ENCODE measurements around the gene CHST15.
"Not testable (repeated sequence)": the region's sequence is repeated elsewhere in the genome, so short reads cannot be mapped to it uniquely, and the experiment has no call there.

Gene CHST15

DNA sequence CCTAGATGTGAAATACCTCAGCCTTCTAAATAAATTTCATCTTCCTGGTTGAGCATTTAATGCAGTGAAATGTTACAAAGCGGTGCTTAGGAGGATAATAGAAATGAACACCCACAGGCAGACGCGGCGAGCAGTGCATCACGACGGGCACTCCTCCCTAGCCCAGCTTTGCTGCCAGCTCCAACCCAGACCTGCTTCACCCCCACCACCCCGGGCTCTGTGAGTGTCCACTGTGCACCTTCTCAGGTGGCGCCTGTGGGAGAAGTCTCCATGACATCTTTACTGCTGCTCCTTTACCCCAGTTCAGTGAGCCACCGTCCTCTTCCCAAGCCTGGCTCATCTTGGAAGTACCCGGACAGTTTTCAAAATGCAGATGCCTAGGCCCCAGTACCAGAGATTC is 5.2 kb upstream of the CHST15 start:
- DNase-seq (ENCODE audit: low spot score), result no peak

DNA sequence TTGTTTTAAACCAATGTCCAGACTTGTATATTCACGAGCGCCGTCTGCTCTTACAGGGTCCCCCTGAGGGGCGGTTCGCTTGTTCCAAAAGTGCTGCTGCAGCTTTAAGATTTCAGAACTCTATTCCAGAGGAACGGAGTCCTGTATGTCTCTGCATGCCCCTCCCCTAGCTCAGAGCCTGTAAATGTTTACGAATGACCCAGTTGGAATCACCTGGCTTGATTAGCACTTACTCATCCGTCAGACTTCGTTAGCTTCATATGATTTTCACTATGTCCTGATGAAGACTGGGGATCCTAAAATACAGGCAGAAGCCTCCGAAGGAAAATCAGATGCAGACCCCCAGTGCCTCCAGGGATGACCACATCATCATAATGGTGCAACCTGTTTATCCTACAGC is 4.5 kb upstream of the CHST15 start:
- DNase-seq (ENCODE audit: low spot score), result no peak

DNA sequence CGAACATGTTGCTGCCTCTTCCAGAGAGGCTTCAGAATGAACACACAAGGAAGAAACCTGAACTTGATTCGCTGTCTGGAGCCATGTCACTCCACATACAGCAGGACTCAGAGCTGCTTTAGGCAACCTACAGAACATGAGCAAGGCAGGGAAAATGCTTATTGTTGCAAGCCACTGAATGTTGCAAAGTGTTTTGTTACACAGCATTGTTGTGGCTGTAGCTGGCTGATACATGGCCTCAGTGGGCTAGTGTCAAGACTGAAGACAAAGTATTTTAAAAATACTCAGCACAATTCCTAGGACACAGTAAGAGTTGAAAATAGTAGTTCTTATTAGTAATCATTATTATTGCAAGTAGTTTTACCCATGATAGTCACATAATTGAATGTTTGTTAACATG is 3.1 kb upstream of the CHST15 start:
- no peak for DNase-seq (ENCODE audit: low spot score)

GRCh38 chr10:124095801-124096200 is 2.4 kb upstream of the CHST15 start:
- not testable (repeated sequence) for DNase-seq (ENCODE audit: low spot score)

DNA sequence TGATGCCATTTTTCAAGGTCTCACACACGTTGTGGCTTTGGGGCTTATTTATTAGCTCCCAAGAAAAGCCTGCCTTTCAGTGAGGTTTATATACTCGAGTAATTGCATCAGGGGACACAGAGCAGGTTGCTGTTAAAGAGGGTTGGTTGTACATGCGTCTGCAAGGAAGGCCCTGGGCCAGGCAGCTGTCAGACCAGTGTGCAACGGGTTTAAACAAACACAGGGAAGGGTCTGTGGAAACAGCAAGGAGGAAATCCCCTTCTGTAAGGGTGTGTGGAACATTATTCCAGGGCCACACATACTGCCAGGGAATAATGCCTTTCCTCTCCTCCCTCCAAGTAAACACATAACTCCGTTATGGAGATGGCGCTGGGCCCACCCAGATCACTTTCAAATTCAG is 1.7 kb upstream of the CHST15 start:
- DNase-seq (ENCODE audit: low spot score), result no peak

DNA sequence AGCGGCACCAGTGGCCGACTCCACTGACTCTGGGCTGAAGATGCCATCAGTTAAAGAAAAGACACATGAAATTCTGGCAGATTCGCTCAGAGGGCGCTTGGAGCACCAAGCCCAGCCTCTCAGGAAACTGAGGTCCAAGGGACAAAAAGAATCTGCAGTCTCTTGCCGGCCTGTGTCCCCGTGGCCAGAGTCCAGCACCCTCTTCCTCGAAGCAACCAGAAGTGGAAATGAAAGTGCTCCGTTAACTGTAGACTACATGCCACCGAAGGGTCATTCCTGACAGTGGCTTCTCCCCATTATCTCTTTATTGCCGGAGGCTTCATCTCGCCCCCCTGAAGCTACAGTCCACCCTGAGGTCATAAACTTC is 1.0 kb upstream of the CHST15 start:
- DNase-seq (ENCODE audit: low spot score), result no peak

- not testable (repeated sequence) for DNase-seq (ENCODE audit: low spot score)
These were observed 498 bp upstream of the CHST15 start for GRCh38 chr10:124093774-124094418.

- DNase-seq (ENCODE audit: low spot score), result peak; percentile 42
These were observed 1.0 kb downstream of the CHST15 start for GRCh38 chr10:124092250-124092859.

GRCh38 chr10:124091646-124092249 is 1.6 kb downstream of the CHST15 start:
- peak; percentile 31 for DNase-seq (ENCODE audit: low spot score)

DNA sequence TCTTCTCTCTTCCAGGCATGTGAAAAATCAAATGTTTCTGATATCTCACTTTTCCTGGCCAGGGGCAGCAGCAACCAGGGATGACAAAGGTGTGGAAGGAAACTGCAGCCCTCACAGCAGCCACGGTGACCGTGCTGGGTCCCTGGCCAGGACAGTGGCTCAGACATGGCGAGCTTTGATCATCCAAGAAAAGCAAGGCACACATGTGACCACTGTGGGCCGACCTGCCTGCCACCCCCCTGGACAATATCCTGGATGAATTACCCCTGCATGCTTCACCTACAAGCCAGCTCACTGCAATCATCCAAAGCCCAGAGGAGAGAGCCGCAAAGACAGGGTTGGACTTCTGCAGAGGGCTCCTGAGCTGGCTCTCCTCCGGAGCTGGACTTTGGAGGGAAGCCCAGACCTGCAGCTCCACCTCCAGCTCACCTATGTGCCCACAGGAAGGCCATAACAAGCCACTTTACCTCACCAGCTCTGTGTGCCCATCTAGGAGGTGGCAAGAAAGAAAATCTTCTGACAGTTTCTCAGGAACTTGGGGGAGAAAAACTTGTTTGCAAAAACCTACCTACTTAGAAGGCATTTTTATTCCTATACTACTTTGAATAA is 2.7 kb downstream of the CHST15 start:
- no peak for DNase-seq (ENCODE audit: low spot score)

- DNase-seq (ENCODE audit: low spot score), result no peak
These were observed 3.5 kb downstream of the CHST15 start for GRCh38 chr10:124089859-124090258.

DNA sequence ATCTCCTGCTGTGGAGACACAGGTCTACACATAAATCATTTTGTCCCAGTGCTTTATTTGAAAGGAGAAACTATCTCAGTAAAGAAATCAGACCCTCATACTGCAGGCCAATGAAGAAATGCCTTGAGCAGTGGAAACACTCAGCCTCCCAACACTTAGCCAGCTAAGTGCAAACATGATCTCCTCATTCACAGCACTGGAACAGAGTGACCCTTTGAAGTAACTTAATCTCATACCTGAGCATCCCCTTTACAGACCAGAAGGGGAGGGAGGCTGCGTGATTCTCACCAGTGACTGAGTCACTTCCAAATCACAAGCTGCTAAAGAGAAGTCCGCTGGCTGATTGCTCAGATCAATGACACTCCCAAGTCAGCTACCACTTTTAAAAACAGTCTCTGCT is 4.5 kb downstream of the CHST15 start:
- no peak for DNase-seq (ENCODE audit: low spot score)

DNA sequence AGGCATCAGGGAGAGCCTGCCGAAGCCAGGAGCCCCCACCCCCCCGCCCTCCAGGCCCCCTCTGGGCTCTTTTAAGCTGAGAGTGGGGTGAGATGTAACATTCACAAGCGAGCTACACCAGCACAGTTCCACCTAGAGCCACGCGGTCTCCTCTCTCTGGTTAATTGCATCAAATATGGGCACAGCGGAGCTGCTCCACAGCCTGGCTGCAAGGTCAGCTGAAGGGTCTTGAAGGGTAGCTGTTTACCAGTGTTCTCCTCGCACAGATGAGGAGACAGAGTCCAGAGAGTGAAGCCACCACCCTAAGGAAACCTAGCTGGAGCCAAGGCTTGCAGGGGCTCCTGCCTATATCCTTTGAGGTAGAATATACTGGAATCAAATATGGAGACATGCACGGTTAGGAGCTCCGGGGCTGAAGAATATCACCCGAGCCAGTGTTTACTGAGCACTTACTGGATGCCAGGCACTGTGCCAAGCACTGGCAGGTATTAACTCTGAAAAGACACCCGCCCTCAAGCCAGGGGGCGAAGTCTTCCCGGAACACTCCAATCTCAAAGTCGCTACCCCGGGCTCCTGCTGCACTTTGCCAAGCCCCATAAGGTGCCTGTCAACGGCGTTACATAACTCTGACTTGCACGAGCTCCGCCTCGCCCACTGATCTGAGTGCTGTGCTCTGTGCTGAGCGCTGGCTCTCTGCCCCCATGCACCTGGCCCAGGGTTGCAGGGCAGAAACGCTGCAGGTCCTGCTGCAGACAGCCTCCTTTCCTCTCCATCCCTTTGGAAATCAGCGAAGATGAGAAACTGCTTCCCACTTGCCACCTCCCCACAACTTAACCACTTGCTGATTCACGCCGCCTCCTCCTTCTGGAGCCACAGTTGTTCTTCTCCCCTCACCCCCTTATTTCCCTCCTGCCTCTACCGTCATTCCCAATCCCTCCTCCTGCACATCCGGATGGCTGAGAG is 5.4 kb downstream of the CHST15 start:
- no peak for DNase-seq (ENCODE audit: low spot score)

DNA sequence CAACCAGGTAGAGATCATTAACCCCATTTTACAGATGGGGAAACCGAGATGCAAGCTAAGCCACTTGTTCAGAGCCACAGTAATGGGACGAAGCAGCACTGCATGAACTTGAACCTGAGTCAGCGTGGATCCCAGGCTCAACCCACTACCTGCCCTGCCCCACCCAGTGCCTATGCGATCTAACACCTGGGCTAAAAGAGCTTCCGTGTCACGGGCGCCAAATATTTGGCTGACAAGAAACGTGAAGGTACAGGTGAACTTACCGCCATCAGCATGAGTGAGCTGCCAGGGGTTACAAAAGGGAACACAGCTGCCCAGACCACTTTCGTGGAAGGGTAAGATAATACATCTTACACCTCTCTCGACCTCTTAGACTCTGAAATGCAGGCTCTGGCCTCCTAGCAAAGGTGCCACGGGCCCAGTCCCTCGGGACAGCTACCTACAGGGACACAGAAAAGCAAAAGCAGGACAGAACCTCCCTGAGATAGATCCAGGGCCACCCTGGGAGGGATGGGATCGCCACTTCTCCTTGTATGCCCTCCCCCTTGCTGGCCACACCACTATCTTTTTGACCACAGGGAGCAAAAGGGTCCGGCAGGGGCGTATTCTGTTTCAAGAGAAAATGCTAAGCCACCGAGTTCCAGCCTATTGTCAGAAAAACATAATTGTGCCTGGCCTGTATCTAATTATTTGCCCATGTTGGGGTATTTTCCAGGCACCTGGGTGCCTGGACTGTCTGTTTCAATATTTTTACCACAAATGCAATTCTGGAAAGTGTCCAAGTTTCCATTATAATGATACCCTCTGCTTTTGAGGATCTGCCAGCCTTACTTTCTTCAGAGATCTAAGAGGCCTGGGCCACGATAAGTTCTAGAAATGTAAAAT is 6.4 kb downstream of the CHST15 start:
- no peak for DNase-seq (ENCODE audit: low spot score)

GRCh38 chr10:124086097-124086710 is 7.2 kb downstream of the CHST15 start:
- no peak for DNase-seq (ENCODE audit: low spot score)

DNA sequence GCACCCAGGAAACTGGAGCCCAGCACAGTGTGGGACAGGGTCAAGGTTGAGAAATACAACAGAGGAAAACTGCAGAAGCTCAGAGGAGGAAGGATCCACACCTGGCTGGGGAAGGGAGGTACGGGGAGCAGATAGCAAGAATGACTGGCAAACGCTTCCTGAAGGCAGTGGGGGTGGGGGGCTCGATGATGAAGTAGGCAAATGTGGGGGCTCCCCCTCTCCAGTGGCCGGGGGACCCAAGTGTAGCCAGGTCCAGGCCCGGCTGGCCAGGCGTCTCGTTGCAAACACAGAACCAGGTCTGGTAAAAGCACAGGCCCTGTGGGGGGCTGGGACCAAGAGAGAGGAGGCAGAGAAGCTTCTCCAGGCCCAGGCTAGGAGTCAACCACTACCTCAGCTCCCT is 7.7 kb downstream of the CHST15 start:
- no peak for DNase-seq (ENCODE audit: low spot score)

- no peak for DNase-seq (ENCODE audit: low spot score)
These were observed 8.7 kb downstream of the CHST15 start for GRCh38 chr10:124084708-124085107.

GRCh38 chr10:124083740-124084397 is 9.5 kb downstream of the CHST15 start:
- no peak for DNase-seq (ENCODE audit: low spot score)

GRCh38 chr10:124083047-124083739 is 10.2 kb downstream of the CHST15 start:
- no peak for DNase-seq (ENCODE audit: low spot score)

DNA sequence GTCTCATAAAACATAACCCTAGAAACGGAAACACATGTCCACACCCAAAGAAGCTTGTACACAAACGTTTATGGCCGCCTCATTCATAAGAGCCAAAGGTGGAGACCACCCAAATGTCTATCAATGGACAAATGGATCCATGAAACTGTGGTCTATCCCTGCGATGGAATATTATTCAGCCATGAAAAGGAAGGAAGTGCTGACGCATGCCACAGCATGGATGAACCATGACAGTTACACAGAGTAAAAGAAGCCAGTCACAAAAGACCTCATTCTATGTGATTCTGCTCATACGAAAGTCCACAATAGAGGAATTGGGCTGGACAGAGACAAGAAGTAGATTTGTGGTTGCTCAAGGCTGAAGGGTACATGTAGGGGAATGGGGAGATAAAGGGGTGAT is 10.8 kb downstream of the CHST15 start:
- DNase-seq (ENCODE audit: low spot score), result no peak
